GM23338 (cell line): Measurements from ENCODE around the gene OSBPL1A. TPM values are rescaled to one million over a fixed set of nuclear protein-coding genes. Genes with fewer than 3 reads are reported as not detected.

ENCODE experiments used
- CREB1 ChIP-seq: fragments of 250-450 bp; sonication (Bioruptor Pico); IDR thresholded peaks from 2 replicates; pipeline ENCODE4 v1.5.0; 2020; ENCODE audit warnings: low read depth, mild to moderate bottlenecking, moderate library complexity
- ETS1 ChIP-seq: IDR thresholded peaks from 2 replicates; pipeline ENCODE4 v1.6.1; 2016; ENCODE audit warnings: antibody characterized with exemption
- EZH2phosphoT487 ChIP-seq: fragments of 200-600 bp; sonication (generic); IDR thresholded peaks from one replicate; pipeline ENCODE4 v1.8.1; 2018; ENCODE audit warnings: antibody characterized with exemption; ENCODE audit not compliant: unreplicated experiment
- POLR2AphosphoS5 ChIP-seq: IDR thresholded peaks from 2 replicates; pipeline ENCODE4 v1.6.1; 2016; ENCODE audit warnings: antibody characterized with exemption, low read depth
- STAT1 ChIP-seq: IDR thresholded peaks from one replicate; pipeline ENCODE4 v1.6.1; 2016; ENCODE audit warnings: antibody characterized with exemption; ENCODE audit not compliant: unreplicated experiment
- ZNF114 ChIP-seq: fragments of 250-450 bp; sonication (Bioruptor Pico); IDR thresholded peaks from 2 replicates; pipeline ENCODE4 v1.5.0; 2020; ENCODE audit warnings: mild to moderate bottlenecking, moderate library complexity
- ZNF331 ChIP-seq: fragments of 250-450 bp; sonication (Bioruptor Pico); IDR thresholded peaks from 2 replicates; pipeline ENCODE4 v1.5.0; 2020; ENCODE audit warnings: low read depth, mild to moderate bottlenecking, moderate library complexity
- polyA plus RNA-seq: library from polyadenylated mRNA; unstranded; fragments of >200 nt; fragmentation: Nextera tagmentation; extraction: Ambion mirVana; gene quantifications from 2 replicates; pipeline ENCODE4 v1.2.1, GENCODE V29; 2016
- total RNA-seq: library from RNA; depleted of rRNA; stranded (reverse); fragments of >200 nt; shearing (Covaris generic); gene quantifications from 2 replicates; pipeline ENCODE4 v1.2.3, GENCODE V29; 2014
- TF ChIP-seq, protein P1 (sequence below): fragments of 250-450 bp; sonication (Bioruptor Pico); IDR thresholded peaks from 2 replicates; pipeline ENCODE4 v1.5.0; 2020; ENCODE audit warnings: mild to moderate bottlenecking, moderate library complexity

The OSBPL1A gene
- total and polyA plus RNA-seq, 2 experiments from 2014 or later: 55.6 to 71.4 TPM

DNA sequence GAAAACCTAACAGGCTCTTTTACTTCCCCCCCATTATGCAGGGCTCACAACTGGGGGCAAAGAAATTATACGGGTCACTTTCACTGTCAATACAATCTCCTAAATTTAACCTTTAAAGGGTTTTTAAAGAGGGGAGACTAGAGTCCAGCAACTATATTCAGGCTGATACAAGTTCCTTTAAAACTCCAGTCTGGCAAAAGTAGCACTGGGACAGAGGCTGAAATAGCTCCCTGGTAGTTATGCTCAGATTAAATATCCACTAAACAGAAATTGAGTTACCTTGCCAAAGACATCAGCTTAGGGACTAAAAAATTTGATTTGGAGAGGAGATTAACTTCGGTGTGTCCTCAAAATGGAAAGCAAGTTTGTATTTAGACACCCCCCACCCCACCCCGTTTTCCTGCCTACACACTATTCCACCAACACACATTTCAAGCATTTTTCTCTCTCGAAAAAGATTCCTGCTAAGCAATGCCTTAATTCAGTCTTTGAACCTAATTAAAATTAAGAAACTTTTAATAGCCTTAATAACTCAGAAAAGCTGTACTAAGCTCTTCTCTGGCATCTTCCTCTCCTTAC, 127.2 kb downstream of the OSBPL1A start (continued):
- TF ChIP-seq, protein P1, sequence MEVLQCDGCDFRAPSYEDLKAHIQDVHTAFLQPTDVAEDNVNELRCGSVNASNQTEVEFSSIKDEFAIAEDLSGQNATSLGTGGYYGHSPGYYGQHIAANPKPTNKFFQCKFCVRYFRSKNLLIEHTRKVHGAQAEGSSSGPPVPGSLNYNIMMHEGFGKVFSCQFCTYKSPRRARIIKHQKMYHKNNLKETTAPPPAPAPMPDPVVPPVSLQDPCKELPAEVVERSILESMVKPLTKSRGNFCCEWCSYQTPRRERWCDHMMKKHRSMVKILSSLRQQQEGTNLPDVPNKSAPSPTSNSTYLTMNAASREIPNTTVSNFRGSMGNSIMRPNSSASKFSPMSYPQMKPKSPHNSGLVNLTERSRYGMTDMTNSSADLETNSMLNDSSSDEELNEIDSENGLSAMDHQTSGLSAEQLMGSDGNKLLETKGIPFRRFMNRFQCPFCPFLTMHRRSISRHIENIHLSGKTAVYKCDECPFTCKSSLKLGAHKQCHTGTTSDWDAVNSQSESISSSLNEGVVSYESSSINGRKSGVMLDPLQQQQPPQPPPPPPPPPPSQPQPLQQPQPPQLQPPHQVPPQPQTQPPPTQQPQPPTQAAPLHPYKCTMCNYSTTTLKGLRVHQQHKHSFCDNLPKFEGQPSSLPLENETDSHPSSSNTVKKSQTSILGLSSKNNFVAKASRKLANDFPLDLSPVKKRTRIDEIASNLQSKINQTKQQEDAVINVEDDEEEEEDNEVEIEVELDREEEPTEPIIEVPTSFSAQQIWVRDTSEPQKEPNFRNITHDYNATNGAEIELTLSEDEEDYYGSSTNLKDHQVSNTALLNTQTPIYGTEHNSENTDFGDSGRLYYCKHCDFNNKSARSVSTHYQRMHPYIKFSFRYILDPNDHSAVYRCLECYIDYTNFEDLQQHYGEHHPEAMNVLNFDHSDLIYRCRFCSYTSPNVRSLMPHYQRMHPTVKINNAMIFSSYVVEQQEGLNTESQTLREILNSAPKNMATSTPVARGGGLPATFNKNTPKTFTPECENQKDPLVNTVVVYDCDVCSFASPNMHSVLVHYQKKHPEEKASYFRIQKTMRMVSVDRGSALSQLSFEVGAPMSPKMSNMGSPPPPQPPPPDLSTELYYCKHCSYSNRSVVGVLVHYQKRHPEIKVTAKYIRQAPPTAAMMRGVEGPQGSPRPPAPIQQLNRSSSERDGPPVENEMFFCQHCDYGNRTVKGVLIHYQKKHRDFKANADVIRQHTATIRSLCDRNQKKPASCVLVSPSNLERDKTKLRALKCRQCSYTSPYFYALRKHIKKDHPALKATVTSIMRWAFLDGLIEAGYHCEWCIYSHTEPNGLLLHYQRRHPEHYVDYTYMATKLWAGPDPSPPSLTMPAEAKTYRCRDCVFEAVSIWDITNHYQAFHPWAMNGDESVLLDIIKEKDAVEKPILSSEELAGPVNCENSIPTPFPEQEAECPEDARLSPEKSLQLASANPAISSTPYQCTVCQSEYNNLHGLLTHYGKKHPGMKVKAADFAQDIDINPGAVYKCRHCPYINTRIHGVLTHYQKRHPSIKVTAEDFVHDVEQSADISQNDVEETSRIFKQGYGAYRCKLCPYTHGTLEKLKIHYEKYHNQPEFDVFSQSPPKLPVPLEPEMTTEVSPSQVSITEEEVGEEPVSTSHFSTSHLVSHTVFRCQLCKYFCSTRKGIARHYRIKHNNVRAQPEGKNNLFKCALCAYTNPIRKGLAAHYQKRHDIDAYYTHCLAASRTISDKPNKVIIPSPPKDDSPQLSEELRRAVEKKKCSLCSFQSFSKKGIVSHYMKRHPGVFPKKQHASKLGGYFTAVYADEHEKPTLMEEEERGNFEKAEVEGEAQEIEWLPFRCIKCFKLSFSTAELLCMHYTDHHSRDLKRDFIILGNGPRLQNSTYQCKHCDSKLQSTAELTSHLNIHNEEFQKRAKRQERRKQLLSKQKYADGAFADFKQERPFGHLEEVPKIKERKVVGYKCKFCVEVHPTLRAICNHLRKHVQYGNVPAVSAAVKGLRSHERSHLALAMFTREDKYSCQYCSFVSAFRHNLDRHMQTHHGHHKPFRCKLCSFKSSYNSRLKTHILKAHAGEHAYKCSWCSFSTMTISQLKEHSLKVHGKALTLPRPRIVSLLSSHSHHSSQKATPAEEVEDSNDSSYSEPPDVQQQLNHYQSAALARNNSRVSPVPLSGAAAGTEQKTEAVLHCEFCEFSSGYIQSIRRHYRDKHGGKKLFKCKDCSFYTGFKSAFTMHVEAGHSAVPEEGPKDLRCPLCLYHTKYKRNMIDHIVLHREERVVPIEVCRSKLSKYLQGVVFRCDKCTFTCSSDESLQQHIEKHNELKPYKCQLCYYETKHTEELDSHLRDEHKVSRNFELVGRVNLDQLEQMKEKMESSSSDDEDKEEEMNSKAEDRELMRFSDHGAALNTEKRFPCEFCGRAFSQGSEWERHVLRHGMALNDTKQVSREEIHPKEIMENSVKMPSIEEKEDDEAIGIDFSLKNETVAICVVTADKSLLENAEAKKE (CRISPR knock-in tag): no peak
- TF ChIP-seq CREB1 (CRISPR knock-in tag) (no peak), ETS1 (no peak), ZNF331 (CRISPR knock-in tag) (no peak), EZH2phosphoT487 (no peak), ZNF114 (no peak), POLR2AphosphoS5 (no peak), STAT1 (no peak)
